BLaER1 treated with 17β-estradiol and CSF1 and Interleukin-3, amounts not matched to agents 10 nM and 100 nM (cell line): ENCODE measurements around the gene C1QL2.
A peak's percentile ranks its signal among the peaks of the same experiment; 100 is the strongest.

Source experiments
- H3K27ac ChIP-seq, 11 experiments: shearing (Covaris generic); formaldehyde crosslinking; 2 replicates each; pipeline ENCODE4 v1.8.1; 2022
- H3K27me3 ChIP-seq, 11 experiments: shearing (Covaris generic); formaldehyde crosslinking; 2 replicates each; pipeline ENCODE4 v1.8.1; 2022
- H3K36me3 ChIP-seq, 11 experiments: shearing (Covaris generic); formaldehyde crosslinking; 2 replicates each; pipeline ENCODE4 v1.8.1; 2022
- H3K4me1 ChIP-seq, 10 experiments: shearing (Covaris generic); formaldehyde crosslinking; 2 replicates each; pipeline ENCODE4 v1.8.1; 2022
- H3K4me2 ChIP-seq, 11 experiments: shearing (Covaris generic); formaldehyde crosslinking; 2 replicates each; pipeline ENCODE4 v1.8.1; 2022
- H3K4me3 ChIP-seq, 10 experiments: shearing (Covaris generic); formaldehyde crosslinking; 2 replicates each; pipeline ENCODE4 v1.8.1; 2022
- H3K9ac ChIP-seq, 11 experiments: shearing (Covaris generic); formaldehyde crosslinking; 2 replicates each; pipeline ENCODE4 v1.8.1; 2022
- H3K9me3 ChIP-seq, 11 experiments: shearing (Covaris generic); formaldehyde crosslinking; replicated peaks in 1 of 11; 2 replicates each; pipeline ENCODE4 v1.8.1; 2022
- H4K20me1 ChIP-seq, 11 experiments: shearing (Covaris generic); formaldehyde crosslinking; 2 replicates each; pipeline ENCODE4 v1.8.1; 2022
- Cebpa-rat ChIP-seq, 11 experiments: shearing (Covaris generic); IDR thresholded peaks; 2 replicates each; pipeline ENCODE4 v1.8.1; 2022

C1QL2 gene

GRCh38 chr2:119136093-119136492 is 22.5 kb downstream of the C1QL2 start:
- no peak for TF ChIP-seq Cebpa-rat (IDR thresholded peaks at IDR 0.05)
- Histone ChIP-seq H3K27me3 (no peaks in the 10 kb centered on the region), H3K9me3 (no peaks in the 10 kb centered on the region), H3K4me3 (no peak overlapping the region), H3K4me2 (no peak overlapping the region; a peak in 1 of 22 replicates), H3K36me3 (no peaks in the 10 kb centered on the region), H4K20me1 (no peaks in the 10 kb centered on the region; a peak in 2 of 22 replicates), H3K27ac (no peak overlapping the region), H3K9ac (no peak overlapping the region), H3K4me1 (no peaks in the 10 kb centered on the region)

DNA sequence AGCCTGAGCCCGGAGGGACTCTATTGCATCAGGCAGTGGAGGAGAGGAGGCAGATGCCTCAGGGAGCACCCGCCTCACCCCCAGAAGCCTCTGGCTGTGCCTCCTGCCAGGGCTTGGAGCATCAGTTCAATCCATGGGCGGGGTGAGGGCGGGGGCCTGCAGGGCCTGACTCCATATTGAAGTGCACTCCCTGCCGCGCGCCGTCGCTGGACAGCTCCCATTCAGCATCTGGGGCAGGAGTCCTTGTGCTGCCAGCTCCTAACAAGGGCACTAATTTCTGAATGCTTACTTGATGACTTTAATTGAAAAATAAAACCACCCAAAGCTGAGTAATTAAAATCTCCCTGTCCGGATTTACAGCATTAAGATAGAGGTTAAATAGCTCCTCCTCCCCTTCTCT is 23.8 kb downstream of the C1QL2 start:
- Histone ChIP-seq H3K27ac (no peak overlapping the region), H3K27me3 (no peaks in the 10 kb centered on the region), H3K4me3 (no peak overlapping the region)

GRCh38 chr2:119126650-119127049 is 31.9 kb downstream of the C1QL2 start:
- H4K20me1 ChIP-seq, result no peaks in the 10 kb centered on the region
- H3K4me2 ChIP-seq, result no peak overlapping the region
- no peak overlapping the region for H3K27ac ChIP-seq
- no peak overlapping the region for H3K9ac ChIP-seq
- H3K27me3 ChIP-seq, result no peaks in the 10 kb centered on the region
- no peaks in the 10 kb centered on the region for H3K4me1 ChIP-seq
- TF ChIP-seq Cebpa-rat (IDR thresholded peaks at IDR 0.05), result no peak
- no peaks in the 10 kb centered on the region for H3K9me3 ChIP-seq
- no peak overlapping the region for H3K4me3 ChIP-seq
- no peaks in the 10 kb centered on the region for H3K36me3 ChIP-seq

More for the DNA sequence above, 23.8 kb downstream of the C1QL2 start:
- Histone ChIP-seq H3K9me3 (no peaks in the 10 kb centered on the region), H3K4me2 (no peak overlapping the region), H3K36me3 (no peaks in the 10 kb centered on the region), H3K9ac (no peak overlapping the region), H3K4me1 (no peaks in the 10 kb centered on the region), H4K20me1 (no peaks in the 10 kb centered on the region; a peak in 2 of 22 replicates)
- no peak for TF ChIP-seq Cebpa-rat (IDR thresholded peaks at IDR 0.05)

GRCh38 chr2:119123389-119123788 is 35.2 kb downstream of the C1QL2 start:
- H3K4me2 ChIP-seq, result no peak overlapping the region
- no peak overlapping the region for H3K9ac ChIP-seq
- no peak overlapping the region for H3K27ac ChIP-seq
- H3K36me3 ChIP-seq, result no peaks in the 10 kb centered on the region
- no peak for TF ChIP-seq Cebpa-rat (IDR thresholded peaks at IDR 0.05)
- no peaks in the 10 kb centered on the region for H3K27me3 ChIP-seq
- no peak overlapping the region for H3K4me3 ChIP-seq
- H3K9me3 ChIP-seq, result no peaks in the 10 kb centered on the region
- no peaks in the 10 kb centered on the region for H3K4me1 ChIP-seq
- H4K20me1 ChIP-seq, result 0 out of 22 replicates have a peak, but pooled peaks cover 0 to 2% (median 0%) of the 10 kb centered on the region in 11 experiments

DNA sequence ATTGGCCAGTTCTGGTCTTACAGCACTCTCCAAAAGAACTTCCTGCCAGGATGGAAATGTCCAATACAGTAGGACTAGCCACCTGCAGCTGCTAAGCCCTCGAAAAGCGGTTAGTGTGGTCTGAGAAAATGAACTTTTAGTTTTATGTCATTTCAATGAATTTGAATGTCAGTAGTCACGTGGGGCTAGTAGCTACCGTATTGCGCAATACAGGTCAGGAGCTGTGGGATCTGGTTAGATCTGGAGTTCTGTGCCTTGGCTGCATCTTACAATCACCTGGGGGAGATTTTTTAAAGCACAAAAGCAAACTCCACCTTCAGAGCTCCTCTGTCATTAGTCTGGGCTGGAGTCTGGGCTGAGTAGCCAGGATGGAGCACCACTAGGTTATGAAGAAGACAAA is 35.9 kb downstream of the C1QL2 start:
- TF ChIP-seq Cebpa-rat (IDR thresholded peaks at IDR 0.05), result peak; percentile 85 to 100 (median 95)
- Histone ChIP-seq H3K4me2 (no peak overlapping the region), H3K27me3 (no peaks in the 10 kb centered on the region), H3K27ac (no peak overlapping the region), H3K36me3 (no peaks in the 10 kb centered on the region), H3K9ac (no peak overlapping the region), H4K20me1 (0 out of 22 replicates have a peak, but pooled peaks cover 0 to 4% (median 0%) of the 10 kb centered on the region in 11 experiments), H3K4me1 (no peaks in the 10 kb centered on the region), H3K9me3 (no peaks in the 10 kb centered on the region), H3K4me3 (no peak overlapping the region)

- TF ChIP-seq Cebpa-rat (IDR thresholded peaks at IDR 0.05), result no peak
- Histone ChIP-seq H4K20me1 (0 out of 22 replicates have a peak, but pooled peaks cover 0 to 4% (median 0%) of the 10 kb centered on the region in 11 experiments), H3K4me2 (no peak overlapping the region), H3K27me3 (no peaks in the 10 kb centered on the region), H3K4me3 (no peak overlapping the region), H3K27ac (no peak overlapping the region), H3K4me1 (no peaks in the 10 kb centered on the region), H3K9ac (no peak overlapping the region), H3K9me3 (no peaks in the 10 kb centered on the region), H3K36me3 (no peaks in the 10 kb centered on the region)
These were observed 38.4 kb downstream of the C1QL2 start for GRCh38 chr2:119119999-119120756.

DNA sequence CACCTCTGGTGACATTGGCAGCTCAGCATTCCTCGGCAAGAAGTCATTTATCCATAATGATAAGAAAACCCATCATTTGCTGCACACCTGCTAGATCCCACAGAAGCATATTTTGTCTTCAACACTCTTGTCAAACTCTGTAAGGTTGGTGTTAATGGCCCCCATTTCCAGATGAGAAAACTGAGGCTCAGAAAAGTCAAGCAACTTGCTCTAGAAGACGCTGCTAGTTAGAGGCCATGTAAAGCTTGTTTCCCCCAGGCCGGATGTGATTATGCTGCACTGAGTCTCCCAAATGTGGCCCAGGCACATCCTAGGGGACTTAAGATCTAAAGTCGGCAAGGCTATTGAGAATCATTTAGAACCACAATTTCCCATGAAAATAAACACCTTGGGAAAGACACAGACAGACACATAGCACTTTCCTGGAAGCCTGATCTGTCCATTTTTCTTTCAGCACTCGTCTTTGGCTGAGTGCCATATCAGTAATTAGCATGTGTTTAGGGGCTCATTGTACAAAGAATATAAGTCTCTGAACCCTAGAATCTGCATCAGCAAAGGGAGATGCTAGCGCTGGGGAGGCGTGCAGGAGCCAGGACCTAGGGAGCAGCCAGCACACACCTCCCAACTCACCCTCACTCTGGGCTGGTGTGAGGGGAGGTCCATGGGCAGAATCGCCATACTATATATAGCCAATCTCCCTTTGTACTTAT is 39.3 kb downstream of the C1QL2 start:
- no peaks in the 10 kb centered on the region for H3K4me1 ChIP-seq
- H3K9me3 ChIP-seq, result no peaks in the 10 kb centered on the region
- no peak overlapping the region for H3K9ac ChIP-seq
- H3K27me3 ChIP-seq, result no peaks in the 10 kb centered on the region
- no peak for TF ChIP-seq Cebpa-rat (IDR thresholded peaks at IDR 0.05)
- H3K4me2 ChIP-seq, result no peak overlapping the region
- H3K27ac ChIP-seq, result no peak overlapping the region
- H3K36me3 ChIP-seq, result no peaks in the 10 kb centered on the region
- no peak overlapping the region for H3K4me3 ChIP-seq
- H4K20me1 ChIP-seq, result 0 out of 22 replicates have a peak, but pooled peaks cover 0 to 4% (median 0%) of the 10 kb centered on the region in 11 experiments

DNA sequence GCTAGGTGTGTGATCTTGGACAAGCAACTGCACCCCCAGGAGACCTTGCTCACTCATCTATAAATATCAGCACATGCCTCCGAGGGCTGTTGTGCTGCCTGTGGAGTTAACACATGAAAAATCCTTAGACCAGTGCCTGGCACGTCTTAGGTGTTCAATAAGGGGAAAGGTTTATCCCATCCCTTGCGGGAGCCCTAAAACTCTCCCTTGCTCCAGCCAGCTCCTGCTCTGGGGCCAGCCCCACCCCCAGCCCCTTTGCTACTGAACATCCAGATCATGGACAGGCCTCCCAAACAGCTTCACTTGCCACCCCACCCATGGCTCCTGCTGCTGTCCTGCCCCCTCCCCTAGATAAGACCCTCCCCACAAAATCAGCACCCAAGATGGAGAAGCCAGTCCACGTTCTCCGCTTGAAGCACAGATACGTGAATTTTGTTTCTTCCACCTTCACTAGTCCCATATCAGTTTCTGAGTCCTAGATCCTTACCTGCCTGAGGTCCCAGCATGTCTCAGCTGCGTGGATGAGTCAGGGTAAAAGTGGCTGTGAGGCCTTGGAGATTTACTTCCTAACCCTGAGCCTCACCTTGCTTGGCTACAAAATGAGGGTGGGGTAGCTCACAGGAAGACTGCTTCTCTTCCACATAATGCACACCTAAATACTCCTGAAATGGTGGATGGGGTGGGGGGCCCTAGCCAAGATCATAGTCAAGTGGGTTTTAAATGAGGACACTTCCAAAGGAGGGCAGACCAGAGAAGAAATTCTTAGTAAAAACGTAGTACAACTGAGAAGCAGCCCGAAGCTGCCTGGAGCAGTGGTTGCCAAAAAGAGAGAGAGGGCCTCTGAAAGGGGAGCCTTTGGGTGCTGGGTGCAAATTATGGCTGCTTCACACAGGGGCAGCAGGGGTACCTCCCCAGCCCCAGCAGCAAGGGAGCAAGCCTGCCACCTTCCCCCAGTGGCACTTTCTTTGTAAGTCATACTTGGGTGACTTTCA is 40.4 kb downstream of the C1QL2 start:
- Histone ChIP-seq H3K27ac (no peak overlapping the region), H3K27me3 (no peaks in the 10 kb centered on the region), H3K9me3 (no peaks in the 10 kb centered on the region), H3K4me3 (no peak overlapping the region), H3K9ac (no peak overlapping the region), H4K20me1 (0 out of 22 replicates have a peak, but pooled peaks cover 0 to 4% (median 0%) of the 10 kb centered on the region in 11 experiments), H3K4me1 (no peaks in the 10 kb centered on the region), H3K36me3 (no peaks in the 10 kb centered on the region), H3K4me2 (no peak overlapping the region)
- TF ChIP-seq Cebpa-rat (IDR thresholded peaks at IDR 0.05), result no peak

DNA sequence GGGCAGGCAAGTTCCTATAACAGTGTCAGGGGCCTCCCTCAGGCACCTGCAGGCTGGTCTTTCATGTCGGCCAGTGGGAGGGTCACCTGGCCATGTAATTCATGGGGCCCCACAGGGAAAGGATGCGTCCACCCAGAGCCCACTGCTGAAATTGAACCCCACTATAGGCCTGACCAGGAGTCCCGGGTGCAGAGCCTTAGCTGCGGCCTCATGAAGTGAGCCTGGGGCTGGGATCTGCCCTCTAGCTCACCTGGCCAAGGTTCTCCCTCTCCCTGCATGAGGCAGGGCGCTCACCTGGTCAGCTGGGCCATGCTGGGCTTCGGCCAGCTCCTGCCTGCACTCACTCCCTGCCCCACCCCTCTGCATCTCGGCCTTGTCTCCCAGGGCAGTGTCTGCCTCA is 41.1 kb downstream of the C1QL2 start:
- Histone ChIP-seq H3K36me3 (no peaks in the 10 kb centered on the region), H3K4me2 (no peak overlapping the region), H3K4me3 (no peak overlapping the region), H4K20me1 (0 out of 22 replicates have a peak, but pooled peaks cover 0 to 4% (median 0%) of the 10 kb centered on the region in 11 experiments), H3K9ac (no peak overlapping the region), H3K27ac (no peak overlapping the region), H3K4me1 (no peaks in the 10 kb centered on the region), H3K27me3 (no peaks in the 10 kb centered on the region), H3K9me3 (peaks cover 0 to 2% (median 0%) of the 10 kb centered on the region in 11 experiments; a peak in 3 of 22 replicates)
- TF ChIP-seq Cebpa-rat (IDR thresholded peaks at IDR 0.05), result no peak
